OCI-LY7 (cell line): ENCODE results near the gene ELP1.

Source experiments
- CTCF ChIP-seq: fragments of 200-600 bp; sonication (generic); conservative IDR thresholded peaks from 2 replicates; pipeline ENCODE4 v1.5.1; 2014; ENCODE audit warnings: mild to moderate bottlenecking, antibody characterized with exemption, low read length, moderate library complexity, mixed read lengths
- EZH2phosphoT487 ChIP-seq: fragments of 200-600 bp; sonication (generic); IDR thresholded peaks from 2 replicates; pipeline ENCODE4 v1.6.1; 2018; ENCODE audit warnings: low read depth, borderline replicate concordance, mild to moderate bottlenecking, mixed run types, antibody characterized with exemption, low read length, moderate library complexity, mixed read lengths

- TF ChIP-seq CTCF (no peak), EZH2phosphoT487 (no peak)
Observed at GRCh38 chr9:108838017-108838416, 95.9 kb downstream of the ELP1 start.
